Measurements from ENCODE around the gene TULP1. TPM values are rescaled to one million over a fixed set of nuclear protein-coding genes. Genes with fewer than 3 reads are reported as not detected.

TULP1 gene
- total RNA-seq, 1 donor from 2014 or later: not detected

DNA sequence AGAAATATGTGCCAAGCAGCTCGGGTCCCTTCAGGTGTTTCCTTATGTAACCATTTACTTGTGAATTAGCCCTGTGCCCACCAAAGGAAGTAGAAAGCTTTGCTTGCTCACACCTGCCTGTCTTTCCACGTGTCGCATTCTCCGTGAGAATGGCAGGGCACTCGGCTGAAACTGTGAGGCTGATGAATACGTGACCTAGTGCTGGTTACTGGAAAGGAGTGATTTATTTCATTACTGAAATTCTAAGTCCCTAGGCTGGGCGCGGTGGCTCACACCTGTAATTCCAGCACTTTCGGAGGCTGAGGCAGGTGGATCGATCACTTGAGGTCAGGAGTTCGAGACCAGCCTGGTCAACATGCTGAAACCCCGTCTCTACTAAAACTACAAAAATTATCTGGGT lies 45.9 kb upstream of the TULP1 start:
- no peaks in the 10 kb centered on the region for H3K27me3 ChIP-seq (ENCODE audit: insufficient read depth, low read length)
- no peak for DNase-seq (ENCODE audit: low read depth)
- no peak for TF ChIP-seq EZH2 (IDR thresholded peaks at IDR 0.05; ENCODE audit: insufficient read depth, low read length)
- TF ChIP-seq, protein P1, sequence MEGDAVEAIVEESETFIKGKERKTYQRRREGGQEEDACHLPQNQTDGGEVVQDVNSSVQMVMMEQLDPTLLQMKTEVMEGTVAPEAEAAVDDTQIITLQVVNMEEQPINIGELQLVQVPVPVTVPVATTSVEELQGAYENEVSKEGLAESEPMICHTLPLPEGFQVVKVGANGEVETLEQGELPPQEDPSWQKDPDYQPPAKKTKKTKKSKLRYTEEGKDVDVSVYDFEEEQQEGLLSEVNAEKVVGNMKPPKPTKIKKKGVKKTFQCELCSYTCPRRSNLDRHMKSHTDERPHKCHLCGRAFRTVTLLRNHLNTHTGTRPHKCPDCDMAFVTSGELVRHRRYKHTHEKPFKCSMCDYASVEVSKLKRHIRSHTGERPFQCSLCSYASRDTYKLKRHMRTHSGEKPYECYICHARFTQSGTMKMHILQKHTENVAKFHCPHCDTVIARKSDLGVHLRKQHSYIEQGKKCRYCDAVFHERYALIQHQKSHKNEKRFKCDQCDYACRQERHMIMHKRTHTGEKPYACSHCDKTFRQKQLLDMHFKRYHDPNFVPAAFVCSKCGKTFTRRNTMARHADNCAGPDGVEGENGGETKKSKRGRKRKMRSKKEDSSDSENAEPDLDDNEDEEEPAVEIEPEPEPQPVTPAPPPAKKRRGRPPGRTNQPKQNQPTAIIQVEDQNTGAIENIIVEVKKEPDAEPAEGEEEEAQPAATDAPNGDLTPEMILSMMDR (IDR thresholded peaks at IDR 0.05; ENCODE audit: insufficient read depth, low read depth, low read length): no peak
- H3K4me3 Mint-ChIP-seq (ENCODE audit: unreplicated experiment): no peak overlapping the region
- no peaks in the 10 kb centered on the region for H3K79me2 ChIP-seq (ENCODE audit: insufficient read depth, low read length)
- H3K4me1 ChIP-seq (ENCODE audit: insufficient read depth, low read length): no peaks in the 10 kb centered on the region
- H3K9me3 Mint-ChIP-seq (ENCODE audit: unreplicated experiment): no peaks in the 10 kb centered on the region
- no peak overlapping the region for H2AFZ ChIP-seq (ENCODE audit: low read depth, low read length)
- H3K36me3 Mint-ChIP-seq (ENCODE audit: low read depth, unreplicated experiment): no peaks in the 10 kb centered on the region
- no peaks in the 10 kb centered on the region for H3K9me3 ChIP-seq (ENCODE audit: insufficient read depth, low read depth, low read length)
- peaks cover 18% of the 10 kb centered on the region for H3K27me3 Mint-ChIP-seq (ENCODE audit: low read depth, unreplicated experiment)
- H3K4me3 ChIP-seq (ENCODE audit: insufficient read depth, low read depth, low read length): no peak overlapping the region
- FAIRE-seq: no peak
- no peak overlapping the region for H3K4me2 ChIP-seq (ENCODE audit: low read length)
- no peak overlapping the region for H3K27ac ChIP-seq (ENCODE audit: low read depth, low read length)
- no peak overlapping the region for H3K27ac Mint-ChIP-seq (ENCODE audit: unreplicated experiment)
- peaks cover 4% of the 10 kb centered on the region for H3K4me1 Mint-ChIP-seq (ENCODE audit: low read depth, unreplicated experiment)
- no peaks in the 10 kb centered on the region for H4K20me1 ChIP-seq (ENCODE audit: insufficient read depth, low read length)
- no peak overlapping the region for H3K9ac ChIP-seq (ENCODE audit: low read length)
- no peaks in the 10 kb centered on the region for H3K36me3 ChIP-seq (ENCODE audit: insufficient read depth, low read length)

DNA sequence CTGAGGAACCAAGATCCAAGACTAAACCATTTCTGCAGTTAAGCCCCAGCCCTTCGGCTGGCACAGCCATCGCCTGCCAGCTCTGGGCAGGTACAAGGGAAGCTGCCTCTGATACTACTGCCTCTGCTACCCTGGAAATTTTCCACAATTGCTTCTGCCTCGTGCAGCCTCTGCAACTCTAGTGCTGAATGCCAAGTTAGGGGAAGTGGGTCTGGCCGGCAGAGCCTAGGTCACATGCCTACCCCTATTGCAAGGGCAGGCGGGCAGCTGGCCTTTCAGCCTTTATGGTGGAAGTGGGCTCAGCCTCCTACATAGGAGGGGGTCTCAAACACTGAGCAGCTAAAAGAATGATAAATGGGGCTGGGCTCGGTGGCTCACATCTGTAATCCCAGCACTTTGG lies 44.5 kb upstream of the TULP1 start:
- FAIRE-seq: no peak
- no peak overlapping the region for H3K4me3 ChIP-seq (ENCODE audit: insufficient read depth, low read depth, low read length)
- H3K36me3 Mint-ChIP-seq (ENCODE audit: low read depth, unreplicated experiment): no peaks in the 10 kb centered on the region
- no peaks in the 10 kb centered on the region for H3K9me3 Mint-ChIP-seq (ENCODE audit: unreplicated experiment)
- H3K9me3 ChIP-seq (ENCODE audit: insufficient read depth, low read depth, low read length): peaks cover 2% of the 10 kb centered on the region
- H3K27ac Mint-ChIP-seq (ENCODE audit: unreplicated experiment): no peak overlapping the region
- TF ChIP-seq, protein P1 (IDR thresholded peaks at IDR 0.05; ENCODE audit: insufficient read depth, low read depth, low read length): no peak
- TF ChIP-seq EZH2 (IDR thresholded peaks at IDR 0.05; ENCODE audit: insufficient read depth, low read length): no peak
- no peaks in the 10 kb centered on the region for H3K36me3 ChIP-seq (ENCODE audit: insufficient read depth, low read length)
- no peak overlapping the region for H3K4me2 ChIP-seq (ENCODE audit: low read length)
- H3K4me1 ChIP-seq (ENCODE audit: insufficient read depth, low read length): no peaks in the 10 kb centered on the region
- no peak overlapping the region for H2AFZ ChIP-seq (ENCODE audit: low read depth, low read length)
- H3K4me1 Mint-ChIP-seq (ENCODE audit: low read depth, unreplicated experiment): peaks cover 3% of the 10 kb centered on the region
- no peaks in the 10 kb centered on the region for H4K20me1 ChIP-seq (ENCODE audit: insufficient read depth, low read length)
- no peak overlapping the region for H3K27ac ChIP-seq (ENCODE audit: low read depth, low read length)
- H3K4me3 Mint-ChIP-seq (ENCODE audit: unreplicated experiment): no peak overlapping the region
- H3K79me2 ChIP-seq (ENCODE audit: insufficient read depth, low read length): no peaks in the 10 kb centered on the region
- H3K9ac ChIP-seq (ENCODE audit: low read length): no peak overlapping the region
- peaks cover 10% of the 10 kb centered on the region for H3K27me3 Mint-ChIP-seq (ENCODE audit: low read depth, unreplicated experiment)
- no peaks in the 10 kb centered on the region for H3K27me3 ChIP-seq (ENCODE audit: insufficient read depth, low read length)
- no peak for DNase-seq (ENCODE audit: low read depth)

DNA sequence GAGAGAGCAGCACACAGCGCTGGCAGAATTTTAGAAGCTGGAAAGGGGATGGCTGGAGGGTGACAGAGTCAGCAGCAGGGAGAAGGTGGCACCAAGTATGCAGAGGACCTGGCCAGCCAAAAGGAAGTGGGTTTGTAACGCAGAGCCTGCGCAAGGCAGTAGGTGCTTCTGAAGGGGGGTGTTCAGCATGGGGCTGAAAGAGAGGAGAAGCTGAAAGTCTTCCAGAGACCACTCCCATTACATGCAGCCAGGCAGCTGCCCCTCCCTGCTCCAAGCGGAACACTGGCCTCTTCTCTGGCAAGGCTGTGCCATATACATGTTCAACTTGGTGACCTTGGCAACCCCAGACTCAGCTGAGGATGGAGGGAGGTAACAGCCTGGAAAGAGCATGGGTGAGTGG lies 42.1 kb upstream of the TULP1 start:
- no peak overlapping the region for H3K9ac ChIP-seq (ENCODE audit: low read length)
- Mint-ChIP-seq H3K36me3 (ENCODE audit: low read depth, unreplicated experiment) (no peaks in the 10 kb centered on the region), H3K27ac (ENCODE audit: unreplicated experiment) (no peak overlapping the region), H3K4me3 (ENCODE audit: unreplicated experiment) (no peak overlapping the region), H3K4me1 (ENCODE audit: low read depth, unreplicated experiment) (no peaks in the 10 kb centered on the region), H3K27me3 (ENCODE audit: low read depth, unreplicated experiment) (peaks cover 10% of the 10 kb centered on the region), H3K9me3 (ENCODE audit: unreplicated experiment) (peaks cover 9% of the 10 kb centered on the region)
- no peak overlapping the region for H2AFZ ChIP-seq (ENCODE audit: low read depth, low read length)
- H3K4me3 ChIP-seq (ENCODE audit: insufficient read depth, low read depth, low read length): no peak overlapping the region
- H3K9me3 ChIP-seq (ENCODE audit: insufficient read depth, low read depth, low read length): peaks cover 3% of the 10 kb centered on the region
- no peaks in the 10 kb centered on the region for H3K27me3 ChIP-seq (ENCODE audit: insufficient read depth, low read length)
- H3K36me3 ChIP-seq (ENCODE audit: insufficient read depth, low read length): no peaks in the 10 kb centered on the region
- DNase-seq (ENCODE audit: low read depth): no peak
- TF ChIP-seq, protein P1 (IDR thresholded peaks at IDR 0.05; ENCODE audit: insufficient read depth, low read depth, low read length): no peak
- TF ChIP-seq EZH2 (IDR thresholded peaks at IDR 0.05; ENCODE audit: insufficient read depth, low read length): no peak
- H3K4me1 ChIP-seq (ENCODE audit: insufficient read depth, low read length): no peaks in the 10 kb centered on the region
- FAIRE-seq: no peak
- no peak overlapping the region for H3K4me2 ChIP-seq (ENCODE audit: low read length)
- no peak overlapping the region for H3K27ac ChIP-seq (ENCODE audit: low read depth, low read length)
- H3K79me2 ChIP-seq (ENCODE audit: insufficient read depth, low read length): no peaks in the 10 kb centered on the region
- no peaks in the 10 kb centered on the region for H4K20me1 ChIP-seq (ENCODE audit: insufficient read depth, low read length)

Data from astrocyte (in vitro differentiated cells and primary cell).